A549 treated with Hydrocortisone at 1 μM for 4 hours (cell line): ENCODE measurements around the gene GJD2. TPM values are rescaled to one million over a fixed set of nuclear protein-coding genes. Genes with fewer than 3 reads are reported as not detected.

Experiments used
- total RNA-seq: library from RNA; stranded (reverse); fragments of 200-300 nt; extraction: Qiagen RNA extraction; gene quantifications from 5 replicates; pipeline ENCODE4 v1.2.3, GENCODE V29; 2022

Gene GJD2
- total RNA-seq, result not detected in 5 replicates

GRCh38 chr15:34754674-34755418, at the start of gene GJD2:
TSS of gene GJD2 (minus strand) at chr15:34754998. CDS start at chr15:34754488, 510 bp downstream.

GRCh38 chr15:34795267-34796081, 40.7 kb upstream of the GJD2 start, which contains the start of gene ACTC1:
TSS of gene ACTC1 (minus strand) at chr15:34795549. CDS start at chr15:34794808, 741 bp downstream.

Other genes starting within 250 kb of the GJD2 start
- 14.1 to 19.7 TPM (median 17.7 TPM) in 5 replicates for gene GOLGA8B, start 171.3 kb downstream of the GJD2 start, total RNA-seq
- gene ACTC1, start 40.6 kb upstream of the GJD2 start, total RNA-seq, result 0.16 to 0.26 TPM (median 0.25 TPM) in 4 of 5 replicates, not detected in the other
- 25.5 to 35.1 TPM (median 31.8 TPM) in 5 replicates for gene AQR, start 214.7 kb upstream of the GJD2 start, total RNA-seq
- gene ZNF770, start 233.3 kb upstream of the GJD2 start, total RNA-seq, result 12.7 to 19.8 TPM (median 15.9 TPM) in 5 replicates